HepG2 (cell line): ENCODE measurements around the gene NRG2.

Experiments used
- BRCA1 ChIP-seq: sonication (generic); formaldehyde crosslinking; IDR thresholded peaks from 2 replicates; pipeline ENCODE4 v1.4.0; 2020; ENCODE audit warnings: missing genetic modification reagents
- CEBPB ChIP-seq: IDR thresholded peaks from 2 replicates; pipeline ENCODE4 v1.6.1; 2011; ENCODE audit warnings: low read depth, low read length, improper control_type of control experiment, borderline replicate concordance
- FOSL1 ChIP-seq: sonication (generic); formaldehyde crosslinking; IDR thresholded peaks from 2 replicates; pipeline ENCODE4 v1.9.0; 2021; ENCODE audit warnings: missing genetic modification reagents, borderline replicate concordance
- FOXK1 ChIP-seq: sonication (generic); formaldehyde crosslinking; IDR thresholded peaks from 2 replicates; pipeline ENCODE4 v1.4.0; 2020; ENCODE audit warnings: low read depth, missing genetic modification reagents, borderline replicate concordance
- FOXK2 ChIP-seq: fragments of 450-650 bp; IDR thresholded peaks from 2 replicates; pipeline ENCODE4 v1.6.1; 2016
- FOXO1 ChIP-seq: sonication (generic); formaldehyde crosslinking; IDR thresholded peaks from 2 replicates; pipeline ENCODE4 v1.4.0; 2020; ENCODE audit warnings: missing genetic modification reagents
- NR1H2 ChIP-seq: sonication (generic); formaldehyde crosslinking; IDR thresholded peaks from 2 replicates; pipeline ENCODE4 v1.8.1; 2022; ENCODE audit warnings: low read depth, missing genetic modification reagents, borderline replicate concordance
- XRCC5 ChIP-seq: fragments of 200-400 bp; formaldehyde crosslinking; optimal IDR thresholded peaks from 2 replicates; pipeline ENCODE3; 2017; ENCODE audit warnings: mild to moderate bottlenecking, low read length
- TF ChIP-seq, protein P1 (sequence below): sonication (generic); formaldehyde crosslinking; IDR thresholded peaks from 2 replicates; pipeline ENCODE4 v1.8.1; 2023; ENCODE audit warnings: missing genetic modification reagents, inconsistent platforms, borderline replicate concordance
- TF ChIP-seq, protein P2 (sequence below): fragments of 450-650 bp; IDR thresholded peaks from 2 replicates; pipeline ENCODE4 v1.6.1; 2017; ENCODE audit warnings: mild to moderate bottlenecking
- TF ChIP-seq, protein P3 (sequence below), 2 experiments: sonication (generic) in 1 of 2; formaldehyde crosslinking in 1 of 2; IDR thresholded peaks; 2 replicates each; pipeline versions ENCODE4 v1.5.1 to v1.6.1; 2011 to 2020; ENCODE audit warnings: borderline replicate concordance in 1 of 2, low read depth in 1 of 2, low read length in 1 of 2, mild to moderate bottlenecking in 1 of 2, missing genetic modification reagents in 1 of 2, moderate library complexity in 1 of 2
- TF ChIP-seq, protein P4 (sequence below): sonication (generic); formaldehyde crosslinking; conservative IDR thresholded peaks from 2 replicates; pipeline ENCODE4 v1.5.0; 2020; ENCODE audit warnings: missing genetic modification reagents
- TF ChIP-seq, protein P5 (sequence below): sonication (generic); formaldehyde crosslinking; IDR thresholded peaks from 2 replicates; pipeline ENCODE4 v1.4.0; 2020; ENCODE audit warnings: mild to moderate bottlenecking, missing genetic modification reagents

DNA sequence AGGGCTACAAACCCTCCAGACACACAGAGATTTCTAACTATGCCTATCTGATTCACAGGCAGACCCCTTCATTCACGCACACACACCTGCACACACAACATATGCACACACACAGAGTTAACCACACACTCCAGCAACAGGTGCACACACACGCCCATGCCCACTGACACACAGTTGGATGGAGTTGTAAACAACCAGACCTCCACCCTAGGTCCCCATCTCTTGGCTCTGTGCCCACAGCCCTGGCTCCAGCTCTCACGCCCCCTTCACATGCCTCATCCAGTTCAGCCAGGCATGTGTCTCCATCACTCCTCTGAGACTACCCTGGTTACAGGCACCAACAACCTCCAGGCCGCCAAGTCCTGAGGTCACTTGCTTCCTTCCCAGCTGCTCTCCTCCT lies 186.4 kb downstream of the NRG2 start:
- TF ChIP-seq, protein P1, sequence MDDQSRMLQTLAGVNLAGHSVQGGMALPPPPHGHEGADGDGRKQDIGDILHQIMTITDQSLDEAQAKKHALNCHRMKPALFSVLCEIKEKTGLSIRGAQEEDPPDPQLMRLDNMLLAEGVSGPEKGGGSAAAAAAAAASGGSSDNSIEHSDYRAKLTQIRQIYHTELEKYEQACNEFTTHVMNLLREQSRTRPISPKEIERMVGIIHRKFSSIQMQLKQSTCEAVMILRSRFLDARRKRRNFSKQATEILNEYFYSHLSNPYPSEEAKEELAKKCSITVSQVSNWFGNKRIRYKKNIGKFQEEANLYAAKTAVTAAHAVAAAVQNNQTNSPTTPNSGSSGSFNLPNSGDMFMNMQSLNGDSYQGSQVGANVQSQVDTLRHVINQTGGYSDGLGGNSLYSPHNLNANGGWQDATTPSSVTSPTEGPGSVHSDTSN: no peak
- TF ChIP-seq BRCA1 (CRISPR knock-in tag): no peak
- no peak for TF ChIP-seq FOSL1
- TF ChIP-seq, protein P2, sequence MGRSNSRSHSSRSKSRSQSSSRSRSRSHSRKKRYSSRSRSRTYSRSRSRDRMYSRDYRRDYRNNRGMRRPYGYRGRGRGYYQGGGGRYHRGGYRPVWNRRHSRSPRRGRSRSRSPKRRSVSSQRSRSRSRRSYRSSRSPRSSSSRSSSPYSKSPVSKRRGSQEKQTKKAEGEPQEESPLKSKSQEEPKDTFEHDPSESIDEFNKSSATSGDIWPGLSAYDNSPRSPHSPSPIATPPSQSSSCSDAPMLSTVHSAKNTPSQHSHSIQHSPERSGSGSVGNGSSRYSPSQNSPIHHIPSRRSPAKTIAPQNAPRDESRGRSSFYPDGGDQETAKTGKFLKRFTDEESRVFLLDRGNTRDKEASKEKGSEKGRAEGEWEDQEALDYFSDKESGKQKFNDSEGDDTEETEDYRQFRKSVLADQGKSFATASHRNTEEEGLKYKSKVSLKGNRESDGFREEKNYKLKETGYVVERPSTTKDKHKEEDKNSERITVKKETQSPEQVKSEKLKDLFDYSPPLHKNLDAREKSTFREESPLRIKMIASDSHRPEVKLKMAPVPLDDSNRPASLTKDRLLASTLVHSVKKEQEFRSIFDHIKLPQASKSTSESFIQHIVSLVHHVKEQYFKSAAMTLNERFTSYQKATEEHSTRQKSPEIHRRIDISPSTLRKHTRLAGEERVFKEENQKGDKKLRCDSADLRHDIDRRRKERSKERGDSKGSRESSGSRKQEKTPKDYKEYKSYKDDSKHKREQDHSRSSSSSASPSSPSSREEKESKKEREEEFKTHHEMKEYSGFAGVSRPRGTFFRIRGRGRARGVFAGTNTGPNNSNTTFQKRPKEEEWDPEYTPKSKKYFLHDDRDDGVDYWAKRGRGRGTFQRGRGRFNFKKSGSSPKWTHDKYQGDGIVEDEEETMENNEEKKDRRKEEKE: no peak
- TF ChIP-seq, protein P3, sequence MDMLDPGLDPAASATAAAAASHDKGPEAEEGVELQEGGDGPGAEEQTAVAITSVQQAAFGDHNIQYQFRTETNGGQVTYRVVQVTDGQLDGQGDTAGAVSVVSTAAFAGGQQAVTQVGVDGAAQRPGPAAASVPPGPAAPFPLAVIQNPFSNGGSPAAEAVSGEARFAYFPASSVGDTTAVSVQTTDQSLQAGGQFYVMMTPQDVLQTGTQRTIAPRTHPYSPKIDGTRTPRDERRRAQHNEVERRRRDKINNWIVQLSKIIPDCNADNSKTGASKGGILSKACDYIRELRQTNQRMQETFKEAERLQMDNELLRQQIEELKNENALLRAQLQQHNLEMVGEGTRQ (IDR thresholded peaks at IDR 0.05; ENCODE audit: low read depth, low read length): no peak
- TF ChIP-seq, protein P3 (CRISPR knock-in tag; IDR thresholded peaks at IDR 0.05; ENCODE audit: borderline replicate concordance): no peak
- no peak for TF ChIP-seq XRCC5
- no peak for TF ChIP-seq FOXK2
- TF ChIP-seq NR1H2: no peak
- TF ChIP-seq FOXK1 (CRISPR knock-in tag): no peak
- TF ChIP-seq CEBPB: no peak
- TF ChIP-seq, protein P4, sequence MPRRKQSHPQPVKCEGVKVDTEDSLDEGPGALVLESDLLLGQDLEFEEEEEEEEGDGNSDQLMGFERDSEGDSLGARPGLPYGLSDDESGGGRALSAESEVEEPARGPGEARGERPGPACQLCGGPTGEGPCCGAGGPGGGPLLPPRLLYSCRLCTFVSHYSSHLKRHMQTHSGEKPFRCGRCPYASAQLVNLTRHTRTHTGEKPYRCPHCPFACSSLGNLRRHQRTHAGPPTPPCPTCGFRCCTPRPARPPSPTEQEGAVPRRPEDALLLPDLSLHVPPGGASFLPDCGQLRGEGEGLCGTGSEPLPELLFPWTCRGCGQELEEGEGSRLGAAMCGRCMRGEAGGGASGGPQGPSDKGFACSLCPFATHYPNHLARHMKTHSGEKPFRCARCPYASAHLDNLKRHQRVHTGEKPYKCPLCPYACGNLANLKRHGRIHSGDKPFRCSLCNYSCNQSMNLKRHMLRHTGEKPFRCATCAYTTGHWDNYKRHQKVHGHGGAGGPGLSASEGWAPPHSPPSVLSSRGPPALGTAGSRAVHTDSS: no peak
- TF ChIP-seq, protein P5, sequence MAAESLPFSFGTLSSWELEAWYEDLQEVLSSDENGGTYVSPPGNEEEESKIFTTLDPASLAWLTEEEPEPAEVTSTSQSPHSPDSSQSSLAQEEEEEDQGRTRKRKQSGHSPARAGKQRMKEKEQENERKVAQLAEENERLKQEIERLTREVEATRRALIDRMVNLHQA (CRISPR knock-in tag): no peak
- no peak for TF ChIP-seq FOXO1 (CRISPR knock-in tag)
